GM18511 (cell line): ENCODE measurements around the gene PCNX3.

Experiments used
- ATAC-seq: cut with Tn5 transposase; IDR thresholded peaks from one replicate; pipeline ENCODE4 v1.9.1; 2021; ENCODE audit warnings: mild to moderate bottlenecking, moderate library complexity; ENCODE audit not compliant: unreplicated experiment

PCNX3 gene

DNA sequence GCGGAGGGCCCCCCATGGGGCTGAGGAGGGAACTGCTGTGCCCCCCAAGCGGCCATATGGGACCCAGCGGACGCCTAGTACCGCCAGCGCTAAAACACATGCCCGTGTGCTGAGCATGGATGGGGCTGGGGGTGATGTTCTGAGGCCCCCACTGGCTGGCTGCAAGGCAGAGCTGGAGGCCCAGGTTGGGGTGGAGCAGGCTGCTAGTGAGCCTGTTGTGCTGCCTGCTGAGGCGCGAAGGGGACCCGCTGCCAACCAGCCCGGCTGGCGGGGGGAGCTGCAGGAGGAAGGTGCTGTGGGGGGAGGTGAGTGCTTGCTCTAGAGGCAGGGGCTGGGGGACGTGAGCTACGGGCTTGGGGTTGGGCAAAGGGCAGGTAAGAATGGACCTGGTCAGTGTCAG is 3.2 kb downstream of the PCNX3 start:
- no peak for ATAC-seq

DNA sequence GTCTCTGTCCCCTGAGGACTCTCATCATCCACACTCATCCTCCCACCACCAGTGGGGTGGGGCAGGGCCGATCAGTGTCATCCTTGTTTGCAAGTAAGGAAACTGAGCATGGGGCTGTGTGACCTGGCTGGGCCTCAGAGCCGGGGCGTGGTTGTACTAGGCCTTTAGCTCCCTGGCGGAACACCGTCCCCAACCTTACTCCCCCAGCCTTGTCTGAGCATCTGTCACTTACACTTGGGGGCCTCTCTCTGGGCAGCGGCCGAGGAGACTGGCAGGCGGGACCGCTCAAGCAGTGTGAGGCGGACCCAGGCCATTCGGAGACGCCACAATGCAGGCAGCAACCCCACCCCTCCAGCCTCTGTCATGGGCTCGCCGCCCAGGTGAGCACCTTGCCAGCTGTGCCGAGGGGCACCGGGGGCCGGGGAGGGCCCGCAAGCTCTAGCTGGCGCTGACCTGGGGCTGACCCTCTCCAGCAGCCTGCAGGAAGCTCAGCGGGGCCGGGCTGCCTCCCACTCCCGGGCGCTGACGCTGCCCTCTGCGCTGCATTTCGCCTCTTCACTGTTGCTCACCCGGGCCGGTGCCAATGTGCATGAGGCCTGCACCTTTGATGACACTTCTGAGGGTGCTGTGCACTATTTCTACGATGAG is 3.8 kb downstream of the PCNX3 start:
- ATAC-seq = no peak

GRCh38 chr11:65620666-65621065 is 5.1 kb downstream of the PCNX3 start:
- ATAC-seq = no peak

DNA sequence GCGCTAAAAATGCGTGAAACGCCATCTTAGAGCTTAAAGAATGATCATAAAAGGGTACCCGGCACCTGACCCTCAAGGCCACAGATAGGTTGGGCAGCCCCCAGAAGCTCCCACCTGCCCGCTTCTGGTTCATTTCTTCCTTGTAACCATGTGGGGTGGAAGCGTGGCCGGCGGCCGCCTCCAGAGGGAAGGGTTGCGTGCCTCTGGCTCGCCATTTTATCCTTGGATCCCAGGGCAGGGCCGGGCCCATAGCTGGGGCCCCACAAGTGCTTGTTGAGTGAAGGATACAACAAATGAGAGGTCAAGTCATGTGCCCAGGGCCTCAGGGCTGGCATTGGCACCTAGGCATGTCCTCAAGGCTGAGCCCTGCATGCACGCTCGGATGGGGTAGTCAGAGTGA is 5.9 kb downstream of the PCNX3 start:
- ATAC-seq = no peak

GRCh38 chr11:65622011-65622410 is 6.4 kb downstream of the PCNX3 start:
- no peak for ATAC-seq

GRCh38 chr11:65623177-65623576 is 7.6 kb downstream of the PCNX3 start:
- ATAC-seq = no peak

GRCh38 chr11:65623852-65624616 is 8.5 kb downstream of the PCNX3 start:
- ATAC-seq = no peak

DNA sequence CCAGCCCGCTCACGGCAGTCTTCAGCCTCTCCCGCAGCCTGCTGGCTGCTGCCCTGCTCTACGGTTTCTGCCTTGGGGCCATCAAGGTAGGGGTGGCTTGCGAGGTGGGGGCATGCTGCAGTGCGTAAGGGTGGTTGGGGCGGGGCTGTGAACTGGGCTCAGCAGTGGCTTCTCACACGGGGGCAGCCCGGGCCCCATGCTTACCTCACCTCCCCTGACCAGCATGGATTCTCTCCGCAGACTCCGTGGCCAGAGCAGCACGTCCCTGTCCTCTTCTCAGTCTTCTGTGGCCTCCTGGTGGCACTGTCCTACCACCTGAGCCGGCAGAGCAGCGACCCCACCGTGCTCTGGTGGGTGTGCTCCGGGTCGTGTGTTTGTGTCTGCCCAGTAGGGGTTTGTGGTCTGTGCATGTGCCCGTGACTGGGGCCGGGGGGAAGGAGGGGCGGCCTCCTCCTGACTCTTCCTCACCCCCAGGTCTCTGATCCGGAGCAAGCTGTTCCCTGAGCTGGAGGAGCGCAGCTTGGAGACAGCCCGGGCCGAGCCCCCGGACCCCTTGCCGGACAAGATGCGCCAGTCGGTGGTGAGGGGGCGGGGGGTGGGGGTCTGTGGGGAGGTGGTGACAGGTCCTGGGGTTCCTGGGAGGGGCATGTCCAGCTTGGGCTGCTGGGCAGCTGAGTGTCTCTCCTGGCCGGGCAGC is 9.5 kb downstream of the PCNX3 start:
- no peak for ATAC-seq

DNA sequence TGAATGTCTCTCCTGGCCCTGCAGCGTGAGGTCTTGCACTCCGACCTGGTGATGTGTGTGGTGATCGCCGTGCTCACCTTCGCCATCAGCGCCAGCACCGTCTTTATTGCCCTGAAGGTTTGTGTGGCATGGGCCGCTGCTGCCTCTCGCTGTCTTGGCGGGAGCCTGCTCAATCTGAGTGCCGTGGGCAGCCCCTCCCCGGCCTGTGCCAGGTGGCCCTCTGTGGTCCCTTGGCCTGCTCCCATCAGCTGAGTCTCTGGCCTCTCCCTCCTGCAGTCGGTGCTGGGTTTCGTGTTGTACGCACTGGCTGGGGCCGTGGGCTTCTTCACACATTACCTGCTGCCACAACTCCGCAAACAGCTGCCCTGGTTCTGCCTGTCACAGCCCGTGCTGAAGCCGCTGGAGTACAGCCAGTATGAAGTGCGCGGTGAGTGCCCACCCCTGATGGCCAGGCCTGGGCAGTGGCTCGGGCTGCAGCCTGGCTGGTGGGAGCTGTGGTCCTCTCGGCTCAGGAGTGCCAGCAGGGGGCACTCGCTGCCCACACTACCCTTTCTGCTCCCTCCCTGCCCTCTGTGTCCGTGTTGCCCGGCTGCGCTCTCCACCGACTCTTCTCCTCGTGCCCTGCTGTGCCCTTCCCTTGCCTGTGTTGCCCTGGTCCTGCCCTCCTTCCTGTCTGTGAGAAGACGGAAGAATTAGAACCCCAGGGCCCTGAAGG is 10.2 kb downstream of the PCNX3 start:
- ATAC-seq = no peak

- no peak for ATAC-seq
Measured at GRCh38 chr11:65627202-65627601, 11.6 kb downstream of the PCNX3 start.

- no peak for ATAC-seq
Measured at GRCh38 chr11:65629579-65629978, 14.0 kb downstream of the PCNX3 start.

DNA sequence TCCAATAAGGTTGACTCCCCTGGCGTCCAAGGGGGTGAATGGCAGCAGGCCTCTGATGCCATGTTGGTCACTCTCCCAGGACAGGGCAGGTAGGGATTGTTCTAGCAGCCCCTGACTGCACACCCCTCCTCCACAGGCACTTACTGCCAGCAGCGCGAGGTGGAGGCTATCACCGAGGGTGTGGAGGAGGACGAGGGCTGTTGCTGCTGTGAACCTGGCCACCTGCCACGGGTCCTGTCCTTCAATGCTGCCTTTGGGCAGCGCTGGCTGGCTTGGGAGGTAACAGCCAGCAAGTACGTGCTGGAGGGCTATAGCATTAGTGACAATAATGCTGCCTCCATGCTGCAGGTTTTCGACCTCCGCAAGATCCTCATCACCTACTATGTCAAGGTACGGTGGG is 14.6 kb downstream of the PCNX3 start:
- ATAC-seq = no peak

DNA sequence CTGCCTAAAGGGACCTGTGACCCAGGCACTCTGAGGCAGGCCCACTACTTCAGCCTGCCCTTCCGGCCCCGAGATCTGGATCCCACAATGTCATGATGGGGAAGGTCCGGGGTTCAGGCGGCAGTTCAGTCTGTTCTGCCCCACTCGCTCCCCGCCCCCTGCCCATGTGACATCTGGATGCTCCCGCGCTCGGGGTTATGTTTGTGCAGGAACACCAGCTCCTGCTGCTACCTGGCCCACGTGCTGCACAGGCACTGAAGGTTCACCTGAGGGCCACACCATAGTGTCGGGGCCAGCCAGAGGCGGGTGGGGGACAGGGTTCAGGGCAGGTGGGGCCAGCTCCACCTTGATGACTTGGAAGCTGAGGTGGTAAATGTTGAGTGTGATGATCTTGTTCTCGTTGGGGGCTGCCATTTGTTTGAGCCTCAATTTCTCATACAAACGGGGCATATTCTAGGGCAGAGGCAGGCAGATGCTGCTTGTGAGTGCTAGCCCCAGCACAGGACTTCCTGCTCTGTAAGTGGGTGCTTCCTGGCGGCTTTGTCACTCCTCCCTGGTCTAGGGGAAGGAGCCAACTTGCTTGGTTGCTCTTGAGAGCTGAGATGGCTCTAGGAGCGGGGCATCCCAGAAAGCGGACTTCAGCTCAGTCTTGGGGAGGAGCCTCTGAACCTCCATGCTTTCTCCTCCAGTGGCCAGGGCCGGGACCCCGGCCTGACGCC is 18.0 kb downstream of the PCNX3 start:
- no peak for ATAC-seq

- ATAC-seq = no peak
Measured at GRCh38 chr11:65634109-65634436, 18.5 kb downstream of the PCNX3 start.

- ATAC-seq = no peak
Measured at GRCh38 chr11:65634440-65634839, 18.9 kb downstream of the PCNX3 start.

DNA sequence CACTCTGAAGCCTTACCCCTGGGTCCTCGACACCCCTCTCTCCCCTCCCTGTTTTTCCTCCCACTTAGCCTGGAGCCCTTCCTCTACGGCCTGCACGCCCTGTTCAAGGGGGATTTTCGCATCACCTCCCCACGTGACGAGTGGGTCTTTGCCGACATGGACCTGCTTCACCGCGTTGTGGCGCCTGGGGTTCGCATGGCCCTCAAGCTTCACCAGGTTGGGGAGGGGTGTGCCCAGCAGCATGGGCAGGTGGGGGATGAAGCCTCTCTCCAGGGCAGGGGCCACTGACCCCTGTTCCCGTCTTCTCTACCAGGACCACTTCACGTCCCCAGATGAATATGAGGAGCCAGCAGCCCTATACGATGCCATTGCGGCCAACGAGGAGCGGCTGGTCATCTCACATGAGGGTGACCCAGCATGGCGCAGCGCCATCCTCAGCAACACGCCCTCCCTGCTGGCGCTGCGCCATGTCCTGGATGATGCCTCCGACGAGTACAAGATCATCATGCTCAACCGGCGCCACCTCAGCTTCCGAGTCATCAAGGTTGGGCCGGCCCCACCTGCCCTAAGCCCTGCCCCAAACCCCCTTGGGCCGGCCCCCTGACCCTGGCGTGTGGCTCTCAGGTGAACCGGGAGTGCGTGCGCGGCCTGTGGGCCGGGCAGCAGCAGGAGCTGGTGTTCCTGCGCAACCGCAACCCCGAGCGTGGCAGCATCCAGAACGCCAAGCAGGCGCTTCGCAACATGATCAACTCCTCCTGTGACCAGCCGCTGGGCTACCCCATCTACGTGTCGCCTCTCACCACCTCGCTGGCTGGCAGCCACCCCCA is 19.5 kb downstream of the PCNX3 start:
- no peak for ATAC-seq

DNA sequence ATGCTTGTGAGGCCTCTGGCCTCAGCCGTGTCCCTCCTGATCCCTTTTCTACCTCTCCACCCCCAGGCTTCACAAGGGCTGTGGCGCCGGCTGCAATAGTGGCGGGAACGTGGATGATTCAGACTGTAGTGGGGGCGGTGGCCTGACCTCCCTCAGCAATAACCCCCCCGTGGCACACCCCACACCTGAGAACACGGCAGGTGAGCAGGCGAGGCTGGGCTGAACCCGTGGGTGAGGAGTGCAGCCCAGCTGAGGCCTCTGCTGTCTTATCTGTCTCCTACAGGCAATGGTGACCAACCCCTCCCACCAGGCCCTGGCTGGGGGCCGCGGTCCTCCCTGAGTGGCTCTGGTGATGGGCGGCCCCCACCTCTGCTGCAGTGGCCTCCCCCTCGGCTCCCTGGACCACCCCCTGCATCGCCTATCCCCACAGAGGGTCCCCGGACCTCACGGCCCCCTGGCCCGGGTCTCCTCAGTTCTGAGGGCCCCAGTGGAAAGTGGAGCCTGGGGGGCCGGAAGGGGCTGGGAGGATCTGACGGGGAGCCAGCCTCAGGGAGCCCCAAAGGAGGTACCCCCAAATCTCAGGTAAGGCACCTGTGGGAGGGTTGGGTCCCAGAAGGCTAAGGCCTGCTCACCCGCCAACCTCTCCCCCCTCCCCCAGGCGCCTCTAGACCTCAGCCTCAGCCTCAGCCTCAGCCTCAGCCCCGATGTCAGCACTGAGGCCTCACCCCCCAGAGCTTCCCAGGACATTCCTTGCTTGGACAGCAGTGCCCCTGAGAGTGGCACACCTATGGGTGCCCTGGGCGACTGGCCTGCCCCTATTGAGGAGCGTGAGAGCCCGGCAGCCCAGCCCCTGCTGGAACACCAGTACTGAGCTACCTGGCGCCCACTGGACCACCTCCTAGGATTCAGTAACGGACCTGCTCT is 20.8 kb downstream of the PCNX3 start:
- no peak for ATAC-seq

DNA sequence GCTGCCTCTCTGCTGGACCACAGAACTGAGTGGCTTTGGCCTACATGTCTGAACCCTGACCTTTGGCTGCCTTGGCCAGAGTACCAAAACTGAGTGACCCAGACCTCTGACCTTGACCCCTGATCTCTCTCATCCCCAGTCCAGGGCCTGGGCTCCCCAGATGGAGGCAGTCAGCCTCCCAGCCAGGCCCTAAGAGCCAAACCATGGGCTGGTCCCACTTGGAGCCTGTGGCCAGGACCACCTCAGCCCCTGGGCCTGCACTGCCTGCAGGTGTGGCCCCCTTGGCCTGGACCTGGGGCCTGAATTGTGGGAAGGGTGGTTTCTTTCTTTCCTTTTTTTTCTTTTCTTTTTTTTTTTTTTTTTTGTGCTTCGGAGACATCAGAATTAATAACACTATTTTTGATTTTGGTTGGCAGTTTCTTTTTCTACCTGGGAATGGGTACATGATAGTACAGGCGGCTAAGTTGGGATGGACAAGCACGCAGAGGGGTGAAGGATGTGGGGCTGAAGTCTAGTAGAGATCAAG is 21.5 kb downstream of the PCNX3 start:
- ATAC-seq = no peak
